HG02981 (cell line): ENCODE measurements around the gene DUXB.

Source experiments
- ATAC-seq: cut with Tn5 transposase; IDR thresholded peaks from one replicate; pipeline ENCODE4 v1.9.1; 2021; ENCODE audit warnings: mild to moderate bottlenecking, moderate library complexity; ENCODE audit not compliant: unreplicated experiment

DUXB gene

DNA sequence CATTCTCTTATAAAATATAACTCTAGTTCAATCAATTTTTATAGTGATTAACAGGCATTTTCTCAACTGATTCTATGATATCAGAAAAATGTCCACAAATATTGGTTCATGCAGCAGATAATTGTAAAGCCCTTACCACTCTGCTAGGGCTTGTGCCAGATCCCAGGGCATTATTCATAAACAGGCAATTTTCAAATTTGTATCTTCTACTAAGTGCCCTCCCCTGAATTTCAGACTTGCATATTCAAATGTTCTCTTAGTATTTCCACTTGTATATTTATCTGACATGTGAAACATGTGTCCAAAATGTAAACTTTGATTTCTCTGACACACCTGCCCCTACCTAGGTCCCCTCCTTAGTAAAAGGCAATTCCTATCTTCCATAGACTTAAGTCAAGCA is 33.8 kb downstream of the DUXB start:
- no peak for ATAC-seq

- no peak for ATAC-seq
Measured at GRCh38 chr16:75660726-75661302, 40.4 kb downstream of the DUXB start.

DNA sequence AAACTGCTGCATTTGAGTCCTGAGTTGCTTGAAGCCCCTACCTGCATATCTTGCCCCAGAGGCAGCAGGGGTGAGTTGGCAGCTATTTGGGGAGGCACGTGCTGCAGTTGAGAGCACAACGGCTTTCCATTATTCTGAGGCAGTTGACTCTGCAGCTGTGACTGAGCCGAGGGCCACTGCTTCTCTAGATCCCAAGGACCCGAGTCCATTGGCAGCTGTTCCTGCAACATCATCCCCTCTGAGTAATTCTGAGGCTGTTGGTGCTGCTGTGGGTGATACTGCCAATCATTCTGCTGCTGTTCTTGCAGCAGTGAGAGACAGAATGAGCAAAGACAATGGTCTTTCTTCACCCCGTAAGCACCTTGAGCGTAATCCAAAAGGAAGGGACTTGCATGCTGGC is 40.9 kb downstream of the DUXB start:
- no peak for ATAC-seq

- ATAC-seq: no peak
Measured at GRCh38 chr16:75658175-75658574, 43.1 kb downstream of the DUXB start.

GRCh38 chr16:75653922-75654321 is 47.3 kb downstream of the DUXB start:
- ATAC-seq: no peak

- ATAC-seq: peak; percentile 34
Measured at GRCh38 chr16:75648265-75649076, 52.8 kb downstream of the DUXB start.

- peak; percentile 83 for ATAC-seq
Measured at GRCh38 chr16:75647492-75648264, 53.6 kb downstream of the DUXB start, which contains the start of the genes KARS1 and TERF2IP. TSS of gene KARS1 (minus strand) at chr16:75647665. CDS start at chr16:75647639, 26 bp downstream. TSS of gene TERF2IP (plus strand) at chr16:75647773. CDS start at chr16:75647883, 110 bp downstream.

GRCh38 chr16:75647112-75647491 is 54.2 kb downstream of the DUXB start:
- ATAC-seq: peak; percentile 7

- no peak for ATAC-seq
Measured at GRCh38 chr16:75644240-75645012, 56.8 kb downstream of the DUXB start.
